Subcutaneous adipose tissue (tissue), 4 donors: Measurements from ENCODE around the gene CHD5. TPM values are rescaled to one million over a fixed set of nuclear protein-coding genes. Genes with fewer than 3 reads are reported as not detected.

Experiments used
- total RNA-seq, 4 donors: library from RNA; depleted of rRNA; stranded (reverse); fragments of >200 nt; gene quantifications; one replicate each; pipeline ENCODE4 v1.1.0, GENCODE V29; 2016
- TF ChIP-seq, protein P1 (sequence below): fragments of 450-650 bp; IDR thresholded peaks from one replicate; pipeline ENCODE4 v1.5.1; 2016; ENCODE audit warnings: low read depth, mild to moderate bottlenecking, control low read depth, antibody characterized with exemption, moderate library complexity

Gene CHD5
- total RNA-seq, 4 donors from 2014 or later = 0.19 to 0.49 (median 0.22) TPM; not detected in 1

DNA sequence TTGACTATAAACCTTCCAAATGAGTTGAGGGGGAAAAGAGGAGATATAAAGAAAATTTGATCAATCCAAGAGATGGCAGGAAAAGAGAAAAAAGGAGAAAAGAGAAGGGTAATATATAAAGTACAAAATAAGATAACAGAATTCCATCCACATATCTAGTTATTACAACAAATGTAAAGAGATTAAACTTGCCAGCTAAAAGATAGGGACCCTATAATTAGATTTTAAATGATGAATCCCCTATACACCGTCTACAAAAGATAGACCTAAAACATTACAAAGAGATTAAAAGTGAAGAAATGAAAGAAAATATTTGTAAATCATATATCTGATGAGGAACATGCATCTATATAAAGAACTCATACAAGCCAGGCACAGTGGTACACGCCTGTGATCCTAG, 63.1 kb downstream of the CHD5 start:
- TF ChIP-seq, protein P1, sequence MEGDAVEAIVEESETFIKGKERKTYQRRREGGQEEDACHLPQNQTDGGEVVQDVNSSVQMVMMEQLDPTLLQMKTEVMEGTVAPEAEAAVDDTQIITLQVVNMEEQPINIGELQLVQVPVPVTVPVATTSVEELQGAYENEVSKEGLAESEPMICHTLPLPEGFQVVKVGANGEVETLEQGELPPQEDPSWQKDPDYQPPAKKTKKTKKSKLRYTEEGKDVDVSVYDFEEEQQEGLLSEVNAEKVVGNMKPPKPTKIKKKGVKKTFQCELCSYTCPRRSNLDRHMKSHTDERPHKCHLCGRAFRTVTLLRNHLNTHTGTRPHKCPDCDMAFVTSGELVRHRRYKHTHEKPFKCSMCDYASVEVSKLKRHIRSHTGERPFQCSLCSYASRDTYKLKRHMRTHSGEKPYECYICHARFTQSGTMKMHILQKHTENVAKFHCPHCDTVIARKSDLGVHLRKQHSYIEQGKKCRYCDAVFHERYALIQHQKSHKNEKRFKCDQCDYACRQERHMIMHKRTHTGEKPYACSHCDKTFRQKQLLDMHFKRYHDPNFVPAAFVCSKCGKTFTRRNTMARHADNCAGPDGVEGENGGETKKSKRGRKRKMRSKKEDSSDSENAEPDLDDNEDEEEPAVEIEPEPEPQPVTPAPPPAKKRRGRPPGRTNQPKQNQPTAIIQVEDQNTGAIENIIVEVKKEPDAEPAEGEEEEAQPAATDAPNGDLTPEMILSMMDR = no peak

DNA sequence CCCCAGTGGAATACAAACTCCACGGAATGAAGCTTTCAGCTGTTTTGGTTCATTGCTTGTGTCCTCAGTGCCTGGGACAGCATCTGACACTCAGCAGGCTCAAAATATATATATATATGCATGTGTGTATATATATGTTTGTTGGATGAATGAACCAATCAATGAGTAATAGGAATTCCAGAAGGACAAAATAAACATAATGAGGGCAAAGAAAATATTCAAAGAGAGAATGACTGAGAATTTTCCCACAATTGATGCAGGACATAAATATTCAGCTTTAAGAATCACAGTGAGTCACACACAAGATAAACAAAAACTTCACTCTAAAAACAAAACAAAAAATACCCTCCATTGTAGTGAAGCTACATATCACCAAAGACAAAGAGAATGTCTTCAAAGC, 64.0 kb downstream of the CHD5 start:
- TF ChIP-seq, protein P1 = no peak

DNA sequence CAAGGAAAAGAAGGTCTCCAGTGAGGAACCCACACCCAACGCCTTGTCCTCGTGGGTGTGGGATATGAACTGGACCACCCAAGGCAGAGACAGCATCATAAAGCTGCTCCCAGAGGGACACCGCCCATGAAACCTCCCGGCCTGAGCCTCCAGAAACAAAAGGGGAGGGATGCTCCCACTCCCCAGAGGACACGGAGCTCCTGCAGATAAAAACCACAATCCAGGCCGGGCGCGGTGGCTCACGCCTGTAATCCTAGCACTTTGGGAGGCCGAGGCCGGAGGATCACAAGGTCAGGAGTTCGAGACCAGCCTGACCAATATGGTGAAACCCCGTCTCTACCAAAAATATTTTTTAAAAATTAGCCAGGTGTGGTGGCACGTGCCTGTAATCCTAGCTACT, 66.4 kb downstream of the CHD5 start:
- TF ChIP-seq, protein P1 = no peak

DNA sequence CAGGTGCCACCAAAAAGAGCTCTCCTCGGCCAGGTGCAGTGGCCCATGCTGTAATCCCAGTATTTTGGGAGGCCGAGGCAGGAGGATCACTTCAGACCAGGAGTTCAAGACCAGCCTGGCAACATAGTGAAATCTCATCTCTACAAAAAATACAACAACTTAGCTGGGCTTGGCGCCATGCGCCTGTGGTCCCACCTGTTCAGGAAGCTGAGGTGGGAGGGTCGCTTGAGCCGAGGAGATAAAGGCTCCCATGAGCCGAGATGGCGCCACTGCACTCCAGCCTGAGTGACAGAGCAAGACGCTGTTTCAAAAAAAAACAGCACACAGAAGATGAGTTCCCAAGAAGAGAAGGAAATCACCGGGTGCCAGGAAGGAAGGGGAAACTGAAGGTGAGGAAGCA, 67.0 kb downstream of the CHD5 start:
- TF ChIP-seq, protein P1 = no peak

DNA sequence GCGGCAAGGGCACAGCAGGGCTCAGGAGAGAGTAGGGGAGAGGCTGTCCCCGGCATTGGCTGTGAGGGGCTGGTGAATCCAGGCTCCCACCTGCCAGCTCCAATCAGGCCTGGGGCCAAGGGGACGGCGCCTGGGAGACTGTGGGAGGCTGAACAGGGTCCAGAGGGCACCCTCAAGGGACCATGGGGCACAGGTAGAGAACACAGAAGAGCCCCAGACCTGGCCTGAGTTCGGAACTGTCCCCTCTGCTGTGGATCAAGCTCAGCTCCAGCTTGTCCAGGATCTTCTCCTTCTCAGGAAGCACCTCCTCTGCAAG, 67.5 kb downstream of the CHD5 start:
- TF ChIP-seq, protein P1 = no peak

DNA sequence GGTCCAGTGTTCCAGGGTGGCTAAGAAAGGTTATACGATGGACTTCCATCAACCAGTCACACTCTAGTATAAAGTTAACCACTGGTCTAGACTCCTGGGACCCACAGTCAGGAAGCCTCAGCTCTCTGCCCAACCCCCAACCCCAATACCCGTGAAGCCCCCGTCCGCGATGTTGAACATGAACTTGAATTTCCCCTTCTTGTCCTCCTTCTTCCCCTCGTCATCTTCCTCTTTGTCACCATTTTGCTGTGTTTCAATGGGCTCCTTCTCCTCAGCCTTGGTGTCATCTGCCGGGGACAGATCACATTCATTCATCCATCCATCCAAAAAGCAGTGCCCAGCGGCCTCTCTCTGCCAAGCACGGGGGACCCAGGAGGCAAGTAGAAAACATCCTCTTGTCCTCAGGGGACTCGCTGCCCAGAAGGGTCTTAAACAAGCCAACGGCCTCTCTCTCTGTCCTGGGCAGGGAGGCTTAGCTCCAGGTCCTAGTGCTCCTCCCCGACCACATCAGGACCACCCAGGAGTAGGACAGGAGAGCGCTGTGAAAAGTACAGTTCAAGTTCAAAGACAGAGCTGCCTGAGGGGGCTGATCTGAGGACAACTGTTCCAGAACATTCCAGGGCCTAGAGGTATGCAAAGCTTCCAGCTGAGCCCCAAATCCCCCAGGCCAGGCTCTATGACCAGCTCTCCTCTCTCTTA, 68.0 kb downstream of the CHD5 start:
- TF ChIP-seq, protein P1 = no peak

DNA sequence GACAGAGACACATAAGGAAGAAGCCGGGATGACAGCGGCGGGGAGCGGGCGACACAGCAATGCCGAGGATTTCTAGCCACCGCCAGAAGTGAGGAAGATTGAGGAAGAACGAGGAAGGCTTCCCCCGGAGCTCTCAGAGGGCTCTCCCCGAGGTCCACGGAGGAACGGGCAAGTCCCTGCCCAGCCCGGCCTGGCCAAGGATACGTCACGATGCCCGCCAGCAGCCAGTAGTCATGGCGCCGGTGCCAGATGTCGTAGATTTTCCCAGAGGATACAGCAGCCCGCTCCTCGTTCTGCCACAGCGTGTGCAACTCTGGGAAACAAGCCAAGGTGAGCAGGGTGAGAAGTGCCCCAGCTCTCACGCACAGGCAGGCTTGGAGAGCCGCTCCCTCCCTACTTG, 68.5 kb downstream of the CHD5 start:
- TF ChIP-seq, protein P1 = no peak
